HUES48 (cell line): ENCODE results near the gene TMEM175.

Source experiments
- H3K27ac ChIP-seq: one replicate; pipeline ENCODE4 v1.7.0; 2013; ENCODE audit warnings: low read depth, low read length, inconsistent platforms
- H3K27me3 ChIP-seq: 2 replicates; pipeline ENCODE4 v1.6.1; 2013; ENCODE audit warnings: mild to moderate bottlenecking, low read length; ENCODE audit not compliant: control insufficient read depth, insufficient read depth
- H3K36me3 ChIP-seq: 2 replicates; pipeline ENCODE4 v1.6.1; 2013; ENCODE audit warnings: low read length; ENCODE audit not compliant: control insufficient read depth, insufficient read depth
- H3K4me1 ChIP-seq: 2 replicates; pipeline ENCODE4 v1.6.1; 2013; ENCODE audit warnings: mild to moderate bottlenecking, low read length; ENCODE audit not compliant: control insufficient read depth, insufficient read depth
- H3K4me3 ChIP-seq: 2 replicates; pipeline ENCODE4 v1.5.1; 2013; ENCODE audit warnings: mild to moderate bottlenecking, low read depth, low read length
- H3K9ac ChIP-seq: 2 replicates; pipeline ENCODE4 v1.6.1; 2013; ENCODE audit warnings: mild to moderate bottlenecking, low read depth, low read length, moderate library complexity
- H3K9me3 ChIP-seq: 2 replicates; pipeline ENCODE4 v1.6.1; 2013; ENCODE audit warnings: low read length; ENCODE audit not compliant: control insufficient read depth, insufficient read depth

Gene TMEM175, protein sequence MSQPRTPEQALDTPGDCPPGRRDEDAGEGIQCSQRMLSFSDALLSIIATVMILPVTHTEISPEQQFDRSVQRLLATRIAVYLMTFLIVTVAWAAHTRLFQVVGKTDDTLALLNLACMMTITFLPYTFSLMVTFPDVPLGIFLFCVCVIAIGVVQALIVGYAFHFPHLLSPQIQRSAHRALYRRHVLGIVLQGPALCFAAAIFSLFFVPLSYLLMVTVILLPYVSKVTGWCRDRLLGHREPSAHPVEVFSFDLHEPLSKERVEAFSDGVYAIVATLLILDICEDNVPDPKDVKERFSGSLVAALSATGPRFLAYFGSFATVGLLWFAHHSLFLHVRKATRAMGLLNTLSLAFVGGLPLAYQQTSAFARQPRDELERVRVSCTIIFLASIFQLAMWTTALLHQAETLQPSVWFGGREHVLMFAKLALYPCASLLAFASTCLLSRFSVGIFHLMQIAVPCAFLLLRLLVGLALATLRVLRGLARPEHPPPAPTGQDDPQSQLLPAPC

DNA sequence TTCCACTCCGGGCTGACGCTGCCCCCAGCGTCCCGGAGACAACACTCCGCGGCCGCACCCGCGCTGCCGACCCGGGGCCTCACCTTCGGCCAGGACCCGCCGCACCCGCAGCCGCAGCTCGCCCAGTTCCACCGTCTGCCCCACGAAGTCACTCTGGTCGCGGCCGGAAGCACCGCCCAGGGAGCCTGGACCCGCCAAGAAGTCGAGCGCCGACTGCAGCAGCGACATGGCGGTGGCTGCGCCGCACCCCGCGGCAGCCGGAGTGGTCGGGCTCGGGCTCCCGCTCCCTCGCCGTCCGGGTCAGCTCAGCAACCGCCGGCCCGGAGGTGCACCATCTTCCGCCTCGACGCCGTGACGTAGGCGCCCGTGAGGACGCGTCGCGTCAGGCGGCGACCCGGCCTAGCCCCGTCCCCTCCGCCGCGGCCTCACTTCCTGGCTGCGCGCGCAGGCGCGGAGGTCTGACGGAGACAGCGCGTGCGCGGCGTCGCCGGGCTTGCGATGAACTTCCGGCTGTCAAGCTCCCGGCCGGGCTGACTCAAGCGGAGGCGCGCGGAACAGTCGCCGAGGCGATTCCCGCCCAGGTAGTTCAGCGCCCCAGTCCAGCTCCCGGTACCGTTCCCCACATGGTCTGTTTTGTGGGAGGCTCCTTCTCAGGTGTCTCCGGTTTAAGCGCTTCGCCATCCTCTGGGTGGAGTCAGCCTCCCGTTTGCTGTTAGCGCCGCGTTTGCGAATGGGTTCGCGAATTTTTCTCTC, at the start of gene TMEM175, which contains the start of gene GAK:
TSS of gene TMEM175 (plus strand) at position 501 of the 753 bp plus-strand sequence. CDS start 15,280 bp downstream, outside the sequence.
TSS of gene GAK (minus strand) at position 357 of the 753 bp plus-strand sequence. CDS start at position 228, 129 bp downstream.
- H3K27me3 ChIP-seq = no peaks in the 10 kb centered on the region
- H3K9me3 ChIP-seq = no peaks in the 10 kb centered on the region
- peak within 1 kb of the TSS; percentile 81 for H3K4me3 ChIP-seq
- peaks cover 5% of the 10 kb centered on the region for H3K4me1 ChIP-seq
- peak within 1 kb of the TSS; percentile 79 for H3K27ac ChIP-seq
- no peaks in the 10 kb centered on the region for H3K36me3 ChIP-seq
- peak within 1 kb of the TSS; percentile 83 for H3K9ac ChIP-seq

DNA sequence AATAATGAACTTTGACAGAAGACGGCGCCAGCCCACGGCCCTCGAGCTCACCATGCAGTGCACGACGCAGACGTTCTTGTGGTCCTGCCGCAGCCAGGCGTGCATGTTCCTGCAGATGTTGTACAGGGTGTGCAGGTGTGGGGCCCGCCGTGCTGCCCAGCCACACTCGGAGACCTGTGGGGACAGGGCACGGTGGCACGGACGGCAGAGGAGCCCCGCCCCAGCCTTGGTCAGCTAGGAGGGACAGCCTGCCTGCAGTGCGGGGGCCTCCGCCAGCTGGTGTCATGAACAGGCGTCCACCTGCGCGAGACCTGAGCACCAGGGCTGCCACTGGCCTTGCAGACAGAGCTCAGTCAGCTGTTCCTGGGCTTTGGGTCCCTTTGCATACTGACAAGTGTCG, 49.6 kb upstream of the TMEM175 start:
- no peak overlapping the region for H3K4me3 ChIP-seq
- H3K27me3 ChIP-seq = no peaks in the 10 kb centered on the region
- no peaks in the 10 kb centered on the region for H3K4me1 ChIP-seq
- H3K9ac ChIP-seq = no peak overlapping the region
- H3K27ac ChIP-seq = no peak overlapping the region
- peaks cover under 1% of the 10 kb centered on the region; the same call in 1 of the 2 replicates for H3K9me3 ChIP-seq
- H3K36me3 ChIP-seq = peaks cover 63% of the 10 kb centered on the region

DNA sequence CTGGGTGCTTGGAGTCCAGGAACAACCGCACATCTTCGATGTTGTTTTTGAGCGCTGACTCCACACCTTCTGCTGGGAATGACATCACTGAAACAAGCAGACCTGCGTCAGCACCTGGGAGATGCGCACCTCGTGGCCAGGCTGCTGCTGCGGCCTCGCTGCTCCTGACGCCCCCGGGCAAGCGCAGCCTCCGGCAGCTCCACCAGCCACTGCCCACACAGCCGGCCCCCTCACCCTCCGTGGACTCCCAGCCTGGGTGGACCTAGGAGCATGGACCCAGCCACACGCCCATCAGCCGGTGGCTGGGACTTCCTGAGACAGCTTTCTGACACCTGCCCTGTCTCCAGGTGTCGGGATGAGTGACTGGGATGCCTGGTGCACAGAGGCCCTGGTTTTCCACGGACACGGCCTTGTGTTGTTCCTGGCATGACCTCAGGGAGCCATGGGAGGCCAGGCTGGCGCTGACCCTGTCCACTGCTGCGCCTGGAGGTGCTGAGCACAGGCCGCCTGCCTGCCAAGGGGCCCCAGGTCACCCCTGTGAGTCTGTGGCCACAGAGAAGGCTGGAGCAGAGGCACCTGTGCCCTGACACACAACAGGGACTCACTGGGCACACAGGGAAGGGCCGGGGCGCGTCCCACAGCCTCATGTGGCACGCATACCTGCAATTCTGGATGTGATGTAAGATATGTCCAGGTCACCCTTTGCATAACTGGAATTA, 48.7 kb upstream of the TMEM175 start:
- Histone ChIP-seq H3K9me3 (peaks cover 3% of the 10 kb centered on the region; the same call in 1 of the 2 replicates), H3K36me3 (peaks cover 64% of the 10 kb centered on the region), H3K4me3 (no peak overlapping the region), H3K27ac (no peak overlapping the region), H3K4me1 (no peaks in the 10 kb centered on the region), H3K27me3 (no peaks in the 10 kb centered on the region), H3K9ac (no peak overlapping the region)

DNA sequence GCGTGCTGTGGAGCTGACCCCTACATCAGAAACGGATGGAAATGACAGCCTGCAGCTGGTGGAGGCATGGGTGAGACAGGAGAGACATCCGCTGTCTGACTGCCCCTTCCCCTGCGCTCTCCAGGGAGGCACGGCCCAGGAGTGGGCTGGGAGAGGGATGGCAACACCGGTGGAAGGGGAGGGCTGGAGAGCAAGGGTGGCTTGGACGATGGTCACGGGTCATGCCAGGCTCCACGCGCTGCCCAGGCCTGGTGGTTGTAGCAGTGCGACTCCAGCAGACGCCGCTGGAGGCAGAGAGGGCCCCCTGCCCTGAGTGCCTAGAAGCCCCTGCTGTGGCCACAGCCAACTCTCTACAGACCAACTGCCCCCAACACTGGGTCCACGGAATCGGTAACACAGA, 48.0 kb upstream of the TMEM175 start:
- Histone ChIP-seq H3K27ac (no peak overlapping the region), H3K36me3 (peaks cover 60% of the 10 kb centered on the region), H3K9ac (no peak overlapping the region), H3K27me3 (no peaks in the 10 kb centered on the region), H3K4me1 (no peaks in the 10 kb centered on the region), H3K9me3 (peaks cover 3% of the 10 kb centered on the region; the same call in 1 of the 2 replicates), H3K4me3 (no peak overlapping the region)

DNA sequence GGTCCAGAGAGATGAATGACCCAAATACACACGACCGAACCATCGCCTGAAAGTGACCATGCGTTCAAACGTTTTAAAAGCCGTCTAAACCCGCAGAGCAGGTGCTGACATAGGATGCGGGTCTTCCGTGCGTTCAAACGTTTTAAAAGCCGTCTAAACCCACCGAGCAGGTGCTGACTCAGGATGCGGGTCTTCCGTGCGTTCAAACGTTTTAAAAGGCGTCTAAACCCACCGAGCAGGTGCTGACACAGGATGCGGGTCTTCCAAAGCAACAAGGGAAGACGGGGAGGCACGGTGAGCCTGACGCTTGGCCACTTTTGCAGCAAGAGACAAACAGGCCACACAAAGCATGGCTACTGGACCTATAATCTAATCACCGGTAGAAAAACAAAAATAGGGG, 47.4 kb upstream of the TMEM175 start:
- Histone ChIP-seq H3K36me3 (peaks cover 57% of the 10 kb centered on the region), H3K9ac (no peak overlapping the region)

DNA sequence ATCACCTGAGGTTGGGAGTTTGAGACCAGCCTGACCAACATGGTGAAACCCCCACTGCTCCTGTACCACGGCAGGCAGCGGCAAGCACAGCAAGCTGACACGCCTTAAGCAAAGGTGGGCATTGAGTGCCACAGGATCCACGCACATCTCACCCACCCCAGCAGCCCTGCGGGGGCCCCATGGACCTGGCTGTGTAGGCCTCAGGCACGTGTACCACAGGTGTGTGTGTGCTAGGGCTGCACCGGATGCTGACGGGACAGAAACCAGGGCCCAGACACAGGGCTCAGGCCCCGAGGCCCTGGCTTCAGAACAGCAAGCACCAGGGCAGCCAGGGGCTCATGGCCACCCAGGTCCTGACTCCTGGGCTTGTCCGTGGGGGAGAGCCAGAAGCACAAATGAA, 46.9 kb upstream of the TMEM175 start:
- Histone ChIP-seq H3K9ac (no peak overlapping the region), H3K9me3 (peaks cover 3% of the 10 kb centered on the region; the same call in 1 of the 2 replicates), H3K4me3 (no peak overlapping the region), H3K36me3 (peaks cover 57% of the 10 kb centered on the region), H3K27ac (no peak overlapping the region), H3K4me1 (no peaks in the 10 kb centered on the region), H3K27me3 (no peaks in the 10 kb centered on the region)

More for the DNA sequence above, 47.4 kb upstream of the TMEM175 start:
- Histone ChIP-seq H3K4me1 (no peaks in the 10 kb centered on the region), H3K27ac (no peak overlapping the region), H3K4me3 (no peak overlapping the region), H3K9me3 (peaks cover 3% of the 10 kb centered on the region; the same call in 1 of the 2 replicates), H3K27me3 (no peaks in the 10 kb centered on the region)

DNA sequence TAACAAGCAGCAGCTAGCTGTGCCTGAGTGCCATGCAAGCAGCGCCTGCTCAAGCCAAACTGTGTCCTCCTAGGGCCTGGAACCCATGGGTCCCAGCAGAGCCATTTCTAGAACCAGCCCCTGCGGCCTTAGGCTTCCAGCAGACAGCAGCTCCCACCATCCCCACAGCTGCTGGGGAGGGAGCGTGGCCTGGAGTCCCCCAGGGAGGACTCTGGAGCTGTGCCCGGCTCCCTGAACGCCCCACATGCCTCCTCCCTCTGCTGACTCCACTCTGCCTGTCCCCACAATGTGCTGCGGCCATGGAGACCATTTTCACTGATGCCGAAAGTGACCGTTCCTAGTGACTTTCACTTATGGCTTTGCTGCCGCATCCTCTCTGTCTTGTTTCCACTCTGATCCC, 46.0 kb upstream of the TMEM175 start:
- Histone ChIP-seq H3K9me3 (peaks cover 3% of the 10 kb centered on the region; the same call in 1 of the 2 replicates), H3K27ac (no peak overlapping the region), H3K4me1 (no peaks in the 10 kb centered on the region), H3K4me3 (no peak overlapping the region), H3K36me3 (peaks cover 52% of the 10 kb centered on the region), H3K27me3 (no peaks in the 10 kb centered on the region), H3K9ac (no peak overlapping the region)

DNA sequence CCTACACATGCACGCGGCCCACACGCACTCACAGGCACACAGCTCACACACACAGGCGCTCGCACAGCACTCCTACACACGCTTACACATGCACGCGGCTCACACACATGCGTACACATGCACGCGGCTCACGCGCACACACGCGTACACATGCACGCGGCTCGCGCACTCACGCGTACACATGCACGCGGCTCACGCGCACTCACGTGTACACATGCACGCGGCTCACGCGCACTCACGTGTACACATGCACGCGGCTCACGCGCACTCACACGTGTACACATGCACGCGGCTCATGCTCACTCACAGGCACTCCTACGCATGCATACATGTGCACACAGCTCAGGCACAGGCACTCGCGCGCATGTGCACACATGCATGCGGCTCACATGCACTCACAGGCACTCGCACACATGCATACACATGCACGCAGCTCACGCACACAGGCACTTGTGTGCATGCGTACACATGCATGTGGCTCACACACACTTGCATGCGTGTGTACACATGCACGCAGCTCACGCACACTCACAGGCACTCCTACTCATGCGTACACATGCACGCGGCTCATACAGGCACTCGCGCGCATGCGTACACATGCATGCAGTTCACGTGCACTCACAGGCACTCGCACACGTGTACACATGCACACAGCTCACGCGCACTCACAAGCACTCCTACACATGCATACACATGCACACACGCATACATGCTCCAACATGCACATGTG, 45.1 kb upstream of the TMEM175 start:
- Histone ChIP-seq H3K4me1 (no peaks in the 10 kb centered on the region), H3K9me3 (peaks cover 3% of the 10 kb centered on the region; the same call in 1 of the 2 replicates), H3K27ac (no peak overlapping the region), H3K36me3 (peaks cover 42% of the 10 kb centered on the region), H3K27me3 (no peaks in the 10 kb centered on the region), H3K9ac (no peak overlapping the region), H3K4me3 (no peak overlapping the region)

DNA sequence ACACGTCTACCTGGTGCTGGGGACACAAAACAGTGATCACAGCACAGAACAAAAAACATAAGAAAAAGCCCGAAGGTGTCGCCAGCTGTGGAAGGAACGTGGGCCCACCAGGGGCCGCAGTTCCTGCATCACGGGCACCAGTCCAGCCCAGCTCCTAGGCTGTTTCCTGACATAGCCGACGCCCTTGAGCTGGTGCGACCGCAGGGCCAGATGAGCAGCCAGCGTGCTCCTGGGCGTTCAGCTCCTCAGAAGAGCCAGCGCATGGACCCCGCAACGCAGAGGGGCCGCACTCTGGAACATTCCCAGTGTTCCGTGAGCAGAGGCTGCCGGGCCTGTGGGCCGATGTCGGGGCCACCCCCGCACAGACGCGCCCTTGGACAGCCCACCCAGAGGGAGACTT, 44.2 kb upstream of the TMEM175 start:
- Histone ChIP-seq H3K27me3 (no peaks in the 10 kb centered on the region), H3K36me3 (peaks cover 38% of the 10 kb centered on the region), H3K4me3 (no peak overlapping the region), H3K9ac (no peak overlapping the region), H3K4me1 (no peaks in the 10 kb centered on the region), H3K27ac (no peak overlapping the region), H3K9me3 (peaks cover 3% of the 10 kb centered on the region; the same call in 1 of the 2 replicates)

DNA sequence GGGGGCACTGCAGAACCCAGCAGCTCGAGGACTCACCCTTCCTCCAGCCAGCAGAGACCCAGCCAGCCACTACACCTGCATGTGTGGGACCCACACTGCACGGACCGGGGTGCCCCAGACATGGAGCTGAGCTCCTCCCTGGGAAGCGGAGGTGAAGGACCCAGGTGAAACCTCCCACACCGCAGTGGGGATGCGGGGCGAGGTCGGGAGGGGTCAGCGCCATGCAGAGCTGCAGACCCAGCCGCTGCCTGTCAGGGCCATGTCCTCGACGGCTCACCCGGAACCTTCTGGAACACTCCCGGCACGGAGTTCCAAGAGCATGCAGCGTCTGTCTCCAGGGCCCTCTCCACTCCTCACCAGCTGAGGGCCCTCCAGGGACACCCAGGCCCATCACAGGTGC, 42.7 kb upstream of the TMEM175 start:
- no peak overlapping the region for H3K9ac ChIP-seq
- H3K4me3 ChIP-seq = no peak overlapping the region
- no peaks in the 10 kb centered on the region for H3K27me3 ChIP-seq
- peaks cover 34% of the 10 kb centered on the region for H3K36me3 ChIP-seq
- H3K9me3 ChIP-seq = peaks cover 3% of the 10 kb centered on the region; the same call in 1 of the 2 replicates
- H3K4me1 ChIP-seq = no peaks in the 10 kb centered on the region
- H3K27ac ChIP-seq = no peak overlapping the region
